NCI-H1436 (cell line): ENCODE data around the gene ZNF529.

ENCODE experiments used
- DNase-seq: peaks from one replicate; lab custom pipeline; 2025; lab: John Stamatoyannopoulos, UW

The ZNF529 gene

DNA sequence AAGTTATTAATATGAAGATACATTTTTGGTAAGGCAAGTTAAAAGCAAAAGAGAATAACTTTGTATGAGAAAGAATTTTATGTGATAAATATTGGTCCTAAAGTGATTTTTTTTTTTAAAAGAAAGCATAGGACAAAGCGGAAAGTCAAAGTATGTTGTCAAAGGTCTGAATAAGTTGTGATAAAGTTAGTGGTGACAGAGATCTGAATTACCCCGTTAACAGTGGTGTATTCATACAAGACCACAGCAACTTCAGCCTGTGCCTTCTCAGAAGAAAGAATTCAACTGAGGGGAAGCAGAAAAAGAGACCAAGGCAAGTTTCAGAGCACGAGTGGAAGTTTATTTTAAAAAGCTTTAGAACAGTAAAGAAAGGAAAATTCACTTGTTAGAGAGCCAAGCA is 64.8 kb downstream of the ZNF529 start:
- no peak for DNase-seq

DNA sequence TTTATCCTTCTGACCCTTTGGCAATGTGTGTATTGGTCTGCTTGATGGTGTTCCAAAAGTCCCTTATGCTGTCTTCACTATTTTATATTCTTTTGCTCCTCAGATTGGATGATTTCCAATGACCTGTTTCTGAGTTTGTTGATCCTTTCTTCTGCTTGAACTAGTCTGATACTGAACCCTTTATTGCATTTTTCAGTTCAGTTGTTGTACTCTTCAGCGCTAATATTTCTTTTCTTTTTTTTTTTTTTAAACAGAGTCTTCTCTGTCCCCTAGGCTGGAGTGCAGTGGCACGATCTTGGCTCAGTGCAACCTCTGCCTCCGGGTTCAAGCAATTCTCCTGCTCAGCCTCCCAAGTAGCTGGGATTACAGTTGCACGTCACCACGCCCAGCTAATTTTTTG is 71.1 kb downstream of the ZNF529 start:
- no peak for DNase-seq

DNA sequence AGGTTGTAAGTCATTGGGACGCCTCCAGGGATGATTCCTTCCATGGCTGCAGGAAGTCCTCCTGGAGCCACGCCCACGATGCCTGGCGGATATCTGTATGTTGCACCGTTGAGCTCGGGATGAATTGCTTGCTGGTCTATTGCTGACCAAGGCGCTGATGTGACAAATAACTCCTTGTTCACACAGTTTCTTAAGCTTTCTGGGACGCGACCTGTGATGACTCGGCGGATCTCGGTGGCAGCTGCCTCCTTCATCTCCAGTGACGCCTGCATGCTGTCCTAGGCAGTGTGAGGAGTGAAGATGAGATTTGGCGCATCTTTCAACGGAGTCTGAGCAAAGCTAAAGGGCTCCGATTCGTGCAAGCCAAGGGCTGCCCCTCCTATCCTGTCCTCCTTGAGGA is 76.1 kb downstream of the ZNF529 start:
- no peak for DNase-seq
